Measurements from ENCODE around the gene FAM53A. TPM values are rescaled to one million over a fixed set of nuclear protein-coding genes. Genes with fewer than 3 reads are reported as not detected.

Gene FAM53A
- total and polyA plus RNA-seq, 2 of the 13 experiments (the other 11 are each of a cell fraction or from before 2014, with no cell fraction given), result 0.48 to 1.1 TPM

DNA sequence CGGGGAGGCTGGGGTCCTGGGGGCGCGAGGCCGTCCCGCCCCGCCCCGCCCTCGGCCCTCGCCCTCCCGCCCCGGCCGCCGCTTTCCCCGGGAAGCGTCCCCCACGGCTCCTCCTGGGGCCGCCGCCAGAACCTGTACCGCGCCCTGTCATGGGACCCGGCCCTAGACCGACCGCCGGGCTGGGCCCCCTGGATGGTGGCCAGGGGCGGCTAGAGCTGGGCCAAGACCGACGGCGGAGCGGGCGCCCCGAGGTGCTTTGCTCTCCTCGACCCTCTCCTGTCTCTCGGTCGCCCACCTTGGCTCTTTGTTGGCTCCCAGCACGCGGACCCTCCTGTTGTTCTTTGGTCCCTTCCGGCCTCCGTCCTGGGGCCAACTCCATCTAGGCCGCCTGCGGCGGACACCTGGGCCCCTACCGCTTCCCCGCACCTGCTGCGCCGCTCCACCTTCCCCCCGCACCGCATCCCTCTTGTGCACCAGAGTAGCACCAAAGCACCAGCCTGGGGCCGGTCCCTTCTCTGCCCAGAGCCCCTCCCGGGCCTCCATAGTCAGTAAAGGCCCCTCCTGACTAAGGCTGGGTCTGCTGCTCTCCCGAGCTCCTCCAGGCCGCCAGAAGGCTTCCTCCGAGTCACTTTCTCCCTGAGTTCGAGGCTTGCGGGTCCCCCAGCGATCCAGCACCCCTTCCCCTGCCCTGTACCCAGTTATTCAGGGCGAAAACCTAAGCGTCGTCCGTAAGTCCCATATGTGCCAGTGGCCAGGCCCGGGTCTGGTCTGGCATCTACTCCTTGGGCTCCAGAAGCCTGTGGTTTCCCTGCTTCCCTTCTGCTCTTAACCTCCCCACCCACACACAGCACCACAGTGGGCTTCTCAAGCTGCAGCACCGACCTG is 37.8 kb upstream of the FAM53A start (continued):
- no peak for TF ChIP-seq ZNF235 (CRISPR knock-in tag; IDR thresholded peaks at IDR 0.05; ENCODE audit: borderline replicate concordance)
- TF ChIP-seq POLR2AphosphoS5 (IDR thresholded peaks at IDR 0.05; ENCODE audit: low read depth, low read length), result no peak
- TF ChIP-seq GTF2F1 (IDR thresholded peaks at IDR 0.05; ENCODE audit: low read length), result no peak
- no peak for TF ChIP-seq ZNF800 (CRISPR knock-in tag; IDR thresholded peaks at IDR 0.05)
- 0 out of 2 replicates have a peak, but pooled peaks have one; percentile 22 for TF ChIP-seq SIN3A (IDR thresholded peaks at IDR 0.05; ENCODE audit: borderline replicate concordance, low read depth, low read length)
- peak; percentile 62 for TF ChIP-seq ZNF883 (CRISPR knock-in tag; IDR thresholded peaks at IDR 0.05; ENCODE audit: not compliant biosample characterization)
- TF ChIP-seq, protein P1, sequence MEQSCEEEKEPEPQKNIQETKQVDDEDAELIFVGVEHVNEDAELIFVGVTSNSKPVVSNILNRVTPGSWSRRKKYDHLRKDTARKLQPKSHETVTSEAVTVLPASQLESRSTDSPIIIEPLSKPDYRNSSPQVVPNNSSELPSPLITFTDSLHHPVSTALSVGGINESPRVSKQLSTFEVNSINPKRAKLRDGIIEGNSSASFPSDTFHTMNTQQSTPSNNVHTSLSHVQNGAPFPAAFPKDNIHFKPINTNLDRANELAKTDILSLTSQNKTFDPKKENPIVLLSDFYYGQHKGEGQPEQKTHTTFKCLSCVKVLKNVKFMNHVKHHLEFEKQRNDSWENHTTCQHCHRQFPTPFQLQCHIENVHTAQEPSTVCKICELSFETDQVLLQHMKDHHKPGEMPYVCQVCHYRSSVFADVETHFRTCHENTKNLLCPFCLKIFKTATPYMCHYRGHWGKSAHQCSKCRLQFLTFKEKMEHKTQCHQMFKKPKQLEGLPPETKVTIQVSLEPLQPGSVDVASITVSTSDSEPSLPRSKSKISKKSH (CRISPR knock-in tag; IDR thresholded peaks at IDR 0.05; ENCODE audit: borderline replicate concordance), result 0 out of 2 replicates have a peak, but pooled peaks have one; percentile 7
- TF ChIP-seq BHLHE40 (IDR thresholded peaks at IDR 0.05; ENCODE audit: low read length), result no peak
- 0 out of 2 replicates have a peak, but pooled peaks have one; percentile 38 for TF ChIP-seq ZNF605 (CRISPR knock-in tag; IDR thresholded peaks at IDR 0.05)
- TF ChIP-seq ZFY (CRISPR knock-in tag; IDR thresholded peaks at IDR 0.05), result peak; percentile 13; the same call in 1 of the 2 replicates
- TF ChIP-seq NKX3-1 (CRISPR knock-in tag; IDR thresholded peaks at IDR 0.05), result no peak
- TF ChIP-seq ZNF207 (IDR thresholded peaks at IDR 0.05; ENCODE audit: borderline replicate concordance), result no peak
- no peak for TF ChIP-seq KDM4B (CRISPR knock-in tag; IDR thresholded peaks at IDR 0.05)
- no peak for TF ChIP-seq GABPB1 (CRISPR knock-in tag; IDR thresholded peaks at IDR 0.05)
- TF ChIP-seq CAMTA2 (CRISPR knock-in tag; IDR thresholded peaks at IDR 0.05; ENCODE audit: borderline replicate concordance), result no peak
- TF ChIP-seq, protein P2, sequence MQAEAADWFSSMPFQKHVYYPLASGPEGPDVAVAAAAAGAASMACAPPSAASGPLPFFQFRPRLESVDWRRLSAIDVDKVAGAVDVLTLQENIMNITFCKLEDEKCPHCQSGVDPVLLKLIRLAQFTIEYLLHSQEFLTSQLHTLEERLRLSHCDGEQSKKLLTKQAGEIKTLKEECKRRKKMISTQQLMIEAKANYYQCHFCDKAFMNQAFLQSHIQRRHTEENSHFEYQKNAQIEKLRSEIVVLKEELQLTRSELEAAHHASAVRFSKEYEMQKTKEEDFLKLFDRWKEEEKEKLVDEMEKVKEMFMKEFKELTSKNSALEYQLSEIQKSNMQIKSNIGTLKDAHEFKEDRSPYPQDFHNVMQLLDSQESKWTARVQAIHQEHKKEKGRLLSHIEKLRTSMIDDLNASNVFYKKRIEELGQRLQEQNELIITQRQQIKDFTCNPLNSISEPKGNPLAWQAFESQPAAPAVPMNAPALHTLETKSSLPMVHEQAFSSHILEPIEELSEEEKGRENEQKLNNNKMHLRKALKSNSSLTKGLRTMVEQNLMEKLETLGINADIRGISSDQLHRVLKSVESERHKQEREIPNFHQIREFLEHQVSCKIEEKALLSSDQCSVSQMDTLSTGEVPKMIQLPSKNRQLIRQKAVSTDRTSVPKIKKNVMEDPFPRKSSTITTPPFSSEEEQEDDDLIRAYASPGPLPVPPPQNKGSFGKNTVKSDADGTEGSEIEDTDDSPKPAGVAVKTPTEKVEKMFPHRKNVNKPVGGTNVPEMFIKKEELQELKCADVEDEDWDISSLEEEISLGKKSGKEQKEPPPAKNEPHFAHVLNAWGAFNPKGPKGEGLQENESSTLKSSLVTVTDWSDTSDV (CRISPR knock-in tag; IDR thresholded peaks at IDR 0.05), result 0 out of 2 replicates have a peak, but pooled peaks have one; percentile 54
- TF ChIP-seq KAT7 (CRISPR knock-in tag; IDR thresholded peaks at IDR 0.05; ENCODE audit: borderline replicate concordance), result no peak

All from HepG2 (cell line).